WTC11 (cell line): Measurements from ENCODE around the gene SRD5A1. TPM values are rescaled to one million over a fixed set of nuclear protein-coding genes. Genes with fewer than 3 reads are reported as not detected.

Experiments used
- ATAC-seq: fragments of 200-7000 bp; cut with Tn5 transposase; 2 replicates; pipeline ENCODE4 v1.10.0; 2021; ENCODE audit warnings: mild to moderate bottlenecking, moderate library complexity
- CTCF ChIA-PET: fragments of 300-600 bp; sonication (Branson Sonifier 250); formaldehyde crosslinking; loops from one replicate; lab custom pipeline; 2021; ENCODE audit warnings: antibody characterized with exemption; lab: Charles Lee
- POLR2A ChIA-PET: fragments of 350-600 bp; sonication (Branson Sonifier 250); formaldehyde crosslinking; loops from one replicate; lab custom pipeline; 2021; ENCODE audit warnings: antibody characterized with exemption; lab: Charles Lee
- DNase-seq: peaks from one replicate; pipeline ENCODE4 v3.0.0; 2021; ENCODE audit warnings: low spot score
- H3K27ac Mint-ChIP-seq: 2 replicates; pipeline ENCODE4 v1.8.0; 2021; ENCODE audit warnings: mixed read lengths
- H3K27me3 Mint-ChIP-seq: 2 replicates; pipeline ENCODE4 v1.8.0; 2021; ENCODE audit warnings: low read depth, mild to moderate bottlenecking, moderate library complexity, mixed read lengths
- H3K36me3 Mint-ChIP-seq: 2 replicates; pipeline ENCODE4 v1.8.0; 2021; ENCODE audit warnings: mixed read lengths
- H3K4me1 Mint-ChIP-seq: 2 replicates; pipeline ENCODE4 v1.8.0; 2022; ENCODE audit warnings: mixed read lengths
- H3K4me3 Mint-ChIP-seq: 2 replicates; pipeline ENCODE4 v1.8.0; 2021; ENCODE audit warnings: mild to moderate bottlenecking, moderate library complexity, mixed read lengths
- H3K9me3 Mint-ChIP-seq: 2 replicates; pipeline ENCODE4 v1.8.0; 2021; ENCODE audit warnings: mixed read lengths
- AR ChIP-seq: fragments of 250-450 bp; sonication (Bioruptor Pico); IDR thresholded peaks from 2 replicates; pipeline ENCODE4 v1.9.0; 2021; ENCODE audit warnings: mild to moderate bottlenecking
- ATF3 ChIP-seq: sonication (generic); formaldehyde crosslinking; conservative IDR thresholded peaks from 2 replicates; pipeline ENCODE4 v1.8.1; 2022; ENCODE audit warnings: mild to moderate bottlenecking, missing genetic modification reagents
- CBFB ChIP-seq: sonication (generic); formaldehyde crosslinking; IDR thresholded peaks from 2 replicates; pipeline ENCODE4 v1.8.1; 2022; ENCODE audit warnings: mild to moderate bottlenecking, low read depth, missing genetic modification reagents
- CTCF ChIP-seq: fragments of 200-600 bp; IDR thresholded peaks from 2 replicates; pipeline ENCODE4 v1.8.0; 2022; ENCODE audit warnings: antibody characterized with exemption
- E2F4 ChIP-seq: sonication (generic); formaldehyde crosslinking; IDR thresholded peaks from 2 replicates; pipeline ENCODE4 v1.8.1; 2022; ENCODE audit warnings: low read depth, mild to moderate bottlenecking, moderate library complexity, missing genetic modification reagents, borderline replicate concordance
- IRF1 ChIP-seq: sonication (generic); formaldehyde crosslinking; IDR thresholded peaks from 2 replicates; pipeline ENCODE4 v1.8.0; 2023; ENCODE audit warnings: missing genetic modification reagents
- JAZF1 ChIP-seq: fragments of 250-450 bp; sonication (Bioruptor Pico); IDR thresholded peaks from 2 replicates; pipeline ENCODE4 v1.9.0; 2021; ENCODE audit warnings: moderate library complexity, mild to moderate bottlenecking, inconsistent platforms
- MLX ChIP-seq: sonication (generic); formaldehyde crosslinking; IDR thresholded peaks from 2 replicates; pipeline ENCODE4 v1.8.1; 2023; ENCODE audit warnings: mild to moderate bottlenecking, missing genetic modification reagents, moderate library complexity
- MYBL2 ChIP-seq: sonication (generic); formaldehyde crosslinking; IDR thresholded peaks from 2 replicates; pipeline ENCODE4 v1.8.1; 2023; ENCODE audit warnings: mild to moderate bottlenecking, moderate library complexity, missing genetic modification reagents
- NFATC4 ChIP-seq: fragments of 250-450 bp; sonication (Bioruptor Pico); IDR thresholded peaks from 2 replicates; pipeline ENCODE4 v1.9.0; 2021; ENCODE audit warnings: mild to moderate bottlenecking
- OVOL2 ChIP-seq: fragments of 250-450 bp; sonication (Bioruptor Pico); IDR thresholded peaks from 2 replicates; pipeline ENCODE4 v1.9.0; 2021; ENCODE audit warnings: mild to moderate bottlenecking, borderline replicate concordance
- SMAD3 ChIP-seq: sonication (generic); formaldehyde crosslinking; IDR thresholded peaks from 2 replicates; pipeline ENCODE4 v1.8.0; 2022; ENCODE audit warnings: missing genetic modification reagents, mild to moderate bottlenecking, borderline replicate concordance
- SMAD4 ChIP-seq: sonication (generic); formaldehyde crosslinking; IDR thresholded peaks from 2 replicates; pipeline ENCODE4 v1.8.0; 2022; ENCODE audit warnings: mild to moderate bottlenecking, missing genetic modification reagents
- SP1 ChIP-seq: sonication (generic); formaldehyde crosslinking; conservative IDR thresholded peaks from 2 replicates; pipeline ENCODE4 v1.8.1; 2022; ENCODE audit warnings: missing genetic modification reagents
- USF1 ChIP-seq: sonication (generic); formaldehyde crosslinking; IDR thresholded peaks from 2 replicates; pipeline ENCODE4 v1.8.0; 2022; ENCODE audit warnings: mild to moderate bottlenecking, missing genetic modification reagents
- ZBTB21 ChIP-seq: sonication (generic); formaldehyde crosslinking; IDR thresholded peaks from 2 replicates; pipeline ENCODE4 v1.8.1; 2023; ENCODE audit warnings: mild to moderate bottlenecking, missing genetic modification reagents, borderline replicate concordance
- ZNF219 ChIP-seq: sonication (generic); formaldehyde crosslinking; IDR thresholded peaks from 2 replicates; pipeline ENCODE4 v1.8.0; 2023; ENCODE audit warnings: missing genetic modification reagents, mild to moderate bottlenecking, borderline replicate concordance
- ZNF396 ChIP-seq: fragments of 250-450 bp; sonication (Bioruptor Pico); IDR thresholded peaks from 2 replicates; pipeline ENCODE4 v1.8.0; 2021; ENCODE audit warnings: mild to moderate bottlenecking, moderate library complexity, borderline replicate concordance
- ZNF416 ChIP-seq: fragments of 250-450 bp; sonication (Bioruptor Pico); IDR thresholded peaks from 2 replicates; pipeline ENCODE4 v1.9.0; 2021; ENCODE audit warnings: mild to moderate bottlenecking, inconsistent platforms
- ZSCAN18 ChIP-seq: fragments of 250-450 bp; sonication (Bioruptor Pico); IDR thresholded peaks from 2 replicates; pipeline ENCODE4 v2.1.2; 2022; ENCODE audit warnings: mild to moderate bottlenecking, moderate library complexity
- total RNA-seq: library from RNA; stranded (reverse); gene quantifications from 3 replicates; pipeline ENCODE4 v1.2.3, GENCODE V29; 2021

SRD5A1 gene
- total RNA-seq, 1 experiment from 2014 or later = 36.9 TPM

GRCh38 chr5:6637022-6637421 is 3.8 kb downstream of the SRD5A1 start:
- DNase-seq = no peak
- ChIA-PET POLR2A (no interaction called here), CTCF (no interaction called here)
- Mint-ChIP-seq H3K36me3 (peaks cover 8% of the 10 kb centered on the region), H3K27ac (peak overlapping the region; percentile 37; the same call in 1 of the 2 replicates), H3K27me3 (no peaks in the 10 kb centered on the region), H3K9me3 (no peaks in the 10 kb centered on the region), H3K4me1 (peaks cover 10% of the 10 kb centered on the region), H3K4me3 (no peak overlapping the region)
- TF ChIP-seq CTCF (no peak), ZSCAN18 (no peak), ATF3 (CRISPR knock-in tag) (no peak)
- no peak for ATAC-seq

- peak overlapping the region; percentile 37; the same call in 1 of the 2 replicates for H3K27ac Mint-ChIP-seq
- H3K36me3 Mint-ChIP-seq = peaks cover 4% of the 10 kb centered on the region; the same call in 1 of the 2 replicates
- POLR2A ChIA-PET = no interaction called here
- CTCF ChIA-PET = no interaction called here
- no peak for TF ChIP-seq AR (CRISPR knock-in tag)
- no peak for TF ChIP-seq ATF3 (CRISPR knock-in tag)
- TF ChIP-seq SMAD3 (CRISPR knock-in tag) = no peak
- TF ChIP-seq JAZF1 (CRISPR knock-in tag) = no peak
- no peak for DNase-seq
- peaks cover 6% of the 10 kb centered on the region; the same call in 1 of the 2 replicates for H3K4me1 Mint-ChIP-seq
- no peak overlapping the region for H3K4me3 Mint-ChIP-seq
- no peak for ATAC-seq
- H3K27me3 Mint-ChIP-seq = no peaks in the 10 kb centered on the region
- no peaks in the 10 kb centered on the region for H3K9me3 Mint-ChIP-seq
These were observed 4.3 kb downstream of the SRD5A1 start for GRCh38 chr5:6637590-6637989.

GRCh38 chr5:6638236-6638635 is 5.0 kb downstream of the SRD5A1 start:
- CTCF ChIA-PET = no interaction called here
- Mint-ChIP-seq H3K27me3 (no peaks in the 10 kb centered on the region), H3K4me3 (no peak overlapping the region), H3K9me3 (no peaks in the 10 kb centered on the region), H3K27ac (peak overlapping the region; percentile 54; the same call in 1 of the 2 replicates), H3K36me3 (peaks cover 4% of the 10 kb centered on the region; the same call in 1 of the 2 replicates), H3K4me1 (peaks cover 6% of the 10 kb centered on the region; the same call in 1 of the 2 replicates)
- ATAC-seq (no peak), DNase-seq (no peak)
- POLR2A ChIA-PET = no interaction called here
- TF ChIP-seq SMAD4 (CRISPR knock-in tag) (no peak), IRF1 (no peak), E2F4 (no peak), OVOL2 (CRISPR knock-in tag) (no peak), USF1 (no peak), ZNF219 (no peak), ZNF396 (CRISPR knock-in tag) (no peak), MYBL2 (CRISPR knock-in tag) (no peak), MLX (CRISPR knock-in tag) (no peak), SP1 (no peak), ZBTB21 (no peak), ZNF416 (CRISPR knock-in tag) (no peak), NFATC4 (no peak), CBFB (CRISPR knock-in tag) (no peak)
